A549 (cell line): Measurements from ENCODE around the gene RGS10.

Experiments used
- CBX2 ChIP-seq: fragments of 200-600 bp; sonication (generic); IDR thresholded peaks from 2 replicates; pipeline ENCODE4 v1.6.1; 2016; ENCODE audit warnings: low read depth, mild to moderate bottlenecking, borderline replicate concordance
- CEBPB ChIP-seq, 2 experiments: fragments of >200 bp in 1 of 2; sonication (Bioruptor Twin) in 1 of 2; formaldehyde crosslinking in 1 of 2; IDR thresholded peaks; 2 replicates each; pipeline ENCODE4 v1.6.1; 2012 to 2016
- CHD4 ChIP-seq: fragments of 200-600 bp; sonication (generic); IDR thresholded peaks from 2 replicates; pipeline ENCODE4 v1.6.1; 2016; ENCODE audit warnings: antibody characterized with exemption, mild to moderate bottlenecking, borderline replicate concordance
- EP300 ChIP-seq, 2 experiments: fragments of >200 bp; sonication (Bioruptor Twin); formaldehyde crosslinking; IDR thresholded peaks; 2 replicates in 1 of 2; 3 replicates in 1 of 2; pipeline ENCODE4 v1.6.1; 2016 to 2017
- HEYL ChIP-seq: fragments of 250-450 bp; sonication (Bioruptor Pico); IDR thresholded peaks from 2 replicates; pipeline ENCODE4 v1.8.0; 2021; ENCODE audit warnings: mild to moderate bottlenecking, moderate library complexity
- MAX ChIP-seq: IDR thresholded peaks from 2 replicates; pipeline ENCODE4 v1.6.1; 2012
- MYC ChIP-seq: IDR thresholded peaks from 2 replicates; pipeline ENCODE4 v1.6.1; 2012; ENCODE audit warnings: mild to moderate bottlenecking, inconsistent platforms, low read length, improper control_type of control experiment, borderline replicate concordance
- NR3C1 ChIP-seq: fragments of >200 bp; sonication (Bioruptor Twin); formaldehyde crosslinking; IDR thresholded peaks from 3 replicates; pipeline ENCODE4 v1.6.1; 2017
- POLR2A ChIP-seq: IDR thresholded peaks from 2 replicates; pipeline ENCODE4 v1.6.1; 2012; ENCODE audit warnings: mild to moderate bottlenecking, low read length
- RARB ChIP-seq: fragments of 250-450 bp; sonication (Bioruptor Pico); IDR thresholded peaks from 2 replicates; pipeline ENCODE4 v1.8.0; 2021; ENCODE audit warnings: mild to moderate bottlenecking, moderate library complexity
- TF ChIP-seq, protein P1 (sequence below): fragments of 200-600 bp; sonication (generic); IDR thresholded peaks from 2 replicates; pipeline ENCODE4 v1.6.1; 2016; ENCODE audit warnings: antibody characterized with exemption, mild to moderate bottlenecking, moderate library complexity

GRCh38 chr10:119507115-119507514 is 35.4 kb downstream of the RGS10 start:
- TF ChIP-seq CEBPB (IDR thresholded peaks at IDR 0.05), result no peak
- no peak for TF ChIP-seq MAX
- TF ChIP-seq POLR2A, result no peak
- TF ChIP-seq EP300 (IDR thresholded peaks at IDR 0.05), result no peak
- TF ChIP-seq, protein P1, sequence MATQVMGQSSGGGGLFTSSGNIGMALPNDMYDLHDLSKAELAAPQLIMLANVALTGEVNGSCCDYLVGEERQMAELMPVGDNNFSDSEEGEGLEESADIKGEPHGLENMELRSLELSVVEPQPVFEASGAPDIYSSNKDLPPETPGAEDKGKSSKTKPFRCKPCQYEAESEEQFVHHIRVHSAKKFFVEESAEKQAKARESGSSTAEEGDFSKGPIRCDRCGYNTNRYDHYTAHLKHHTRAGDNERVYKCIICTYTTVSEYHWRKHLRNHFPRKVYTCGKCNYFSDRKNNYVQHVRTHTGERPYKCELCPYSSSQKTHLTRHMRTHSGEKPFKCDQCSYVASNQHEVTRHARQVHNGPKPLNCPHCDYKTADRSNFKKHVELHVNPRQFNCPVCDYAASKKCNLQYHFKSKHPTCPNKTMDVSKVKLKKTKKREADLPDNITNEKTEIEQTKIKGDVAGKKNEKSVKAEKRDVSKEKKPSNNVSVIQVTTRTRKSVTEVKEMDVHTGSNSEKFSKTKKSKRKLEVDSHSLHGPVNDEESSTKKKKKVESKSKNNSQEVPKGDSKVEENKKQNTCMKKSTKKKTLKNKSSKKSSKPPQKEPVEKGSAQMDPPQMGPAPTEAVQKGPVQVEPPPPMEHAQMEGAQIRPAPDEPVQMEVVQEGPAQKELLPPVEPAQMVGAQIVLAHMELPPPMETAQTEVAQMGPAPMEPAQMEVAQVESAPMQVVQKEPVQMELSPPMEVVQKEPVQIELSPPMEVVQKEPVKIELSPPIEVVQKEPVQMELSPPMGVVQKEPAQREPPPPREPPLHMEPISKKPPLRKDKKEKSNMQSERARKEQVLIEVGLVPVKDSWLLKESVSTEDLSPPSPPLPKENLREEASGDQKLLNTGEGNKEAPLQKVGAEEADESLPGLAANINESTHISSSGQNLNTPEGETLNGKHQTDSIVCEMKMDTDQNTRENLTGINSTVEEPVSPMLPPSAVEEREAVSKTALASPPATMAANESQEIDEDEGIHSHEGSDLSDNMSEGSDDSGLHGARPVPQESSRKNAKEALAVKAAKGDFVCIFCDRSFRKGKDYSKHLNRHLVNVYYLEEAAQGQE, result no peak
- no peak for TF ChIP-seq NR3C1
- no peak for TF ChIP-seq RARB
- no peak for TF ChIP-seq MYC
- TF ChIP-seq CHD4, result no peak
- no peak for TF ChIP-seq HEYL (CRISPR knock-in tag)
- TF ChIP-seq CBX2, result no peak
